ENCODE results near the gene SRXN1. TPM values are rescaled to one million over a fixed set of nuclear protein-coding genes. Genes with fewer than 3 reads are reported as not detected.

The SRXN1 gene
- total RNA-seq, 4 donors from 2014 or later, result 87.9 to 170 (median 128) TPM

GRCh38 chr20:600736-601135 lies 52.3 kb downstream of the SRXN1 start:
- ATAC-seq (no peak), DNase-seq (no peak)
- in situ Hi-C loops (cut with MboI; ENCODE audit: low sequenced_read_pairs in 4 of 4) (no loop called here), intact Hi-C loops (cut with DNase I; ENCODE audit: low total_unique reads) (no loop called here)
- Histone ChIP-seq H3K4me3 (no peak overlapping the region), H3K4me1 (peaks cover 0 to 23% of the 10 kb centered on the region in 2 donors), H3K36me3 (no peaks in the 10 kb centered on the region), H3K27ac (peak overlapping the region in 1 of 4 donors; percentile 6), H3K9me3 (no peaks in the 10 kb centered on the region), H3K27me3 (no peaks in the 10 kb centered on the region)
- TF ChIP-seq POLR2A (IDR thresholded peaks at IDR 0.05), result no peak
- TF ChIP-seq, protein P1, sequence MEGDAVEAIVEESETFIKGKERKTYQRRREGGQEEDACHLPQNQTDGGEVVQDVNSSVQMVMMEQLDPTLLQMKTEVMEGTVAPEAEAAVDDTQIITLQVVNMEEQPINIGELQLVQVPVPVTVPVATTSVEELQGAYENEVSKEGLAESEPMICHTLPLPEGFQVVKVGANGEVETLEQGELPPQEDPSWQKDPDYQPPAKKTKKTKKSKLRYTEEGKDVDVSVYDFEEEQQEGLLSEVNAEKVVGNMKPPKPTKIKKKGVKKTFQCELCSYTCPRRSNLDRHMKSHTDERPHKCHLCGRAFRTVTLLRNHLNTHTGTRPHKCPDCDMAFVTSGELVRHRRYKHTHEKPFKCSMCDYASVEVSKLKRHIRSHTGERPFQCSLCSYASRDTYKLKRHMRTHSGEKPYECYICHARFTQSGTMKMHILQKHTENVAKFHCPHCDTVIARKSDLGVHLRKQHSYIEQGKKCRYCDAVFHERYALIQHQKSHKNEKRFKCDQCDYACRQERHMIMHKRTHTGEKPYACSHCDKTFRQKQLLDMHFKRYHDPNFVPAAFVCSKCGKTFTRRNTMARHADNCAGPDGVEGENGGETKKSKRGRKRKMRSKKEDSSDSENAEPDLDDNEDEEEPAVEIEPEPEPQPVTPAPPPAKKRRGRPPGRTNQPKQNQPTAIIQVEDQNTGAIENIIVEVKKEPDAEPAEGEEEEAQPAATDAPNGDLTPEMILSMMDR (IDR thresholded peaks at IDR 0.05 in 4 of 5, conservative IDR thresholded peaks at IDR 0.05 in 1 of 5), result no peak

DNA sequence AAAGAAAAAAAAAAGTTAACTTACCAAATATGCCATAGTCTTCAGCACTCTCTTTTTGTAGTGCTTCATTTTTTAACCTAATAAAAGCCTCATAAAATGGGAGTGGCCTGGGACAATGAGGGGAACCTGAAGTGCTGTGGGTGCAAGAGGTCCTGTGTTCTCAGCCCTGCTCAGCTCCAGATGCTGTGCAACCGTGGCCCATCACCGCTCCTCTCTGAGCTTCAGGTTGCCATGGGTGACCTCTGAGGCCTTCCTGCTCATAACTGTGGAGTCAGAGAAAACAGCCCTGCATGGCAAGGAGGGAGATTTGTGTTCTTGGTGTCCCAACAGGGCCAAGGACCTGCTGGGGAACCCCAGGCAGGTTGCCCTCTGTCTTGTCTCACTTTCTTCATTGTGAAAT lies 52.9 kb downstream of the SRXN1 start:
- Histone ChIP-seq H3K4me3 (no peak overlapping the region), H3K27me3 (no peaks in the 10 kb centered on the region), H3K9me3 (no peaks in the 10 kb centered on the region), H3K27ac (peak overlapping the region in 1 of 4 donors; percentile 6), H3K36me3 (no peaks in the 10 kb centered on the region), H3K4me1 (peaks cover 0 to 23% of the 10 kb centered on the region in 2 donors)
- no peak for TF ChIP-seq POLR2A (IDR thresholded peaks at IDR 0.05)
- TF ChIP-seq, protein P1 (IDR thresholded peaks at IDR 0.05 in 4 of 5, conservative IDR thresholded peaks at IDR 0.05 in 1 of 5), result no peak
- ATAC-seq, result no peak
- no peak for DNase-seq
- in situ Hi-C loops (cut with MboI; ENCODE audit: low sequenced_read_pairs in 4 of 4) (no loop called here), intact Hi-C loops (cut with DNase I; ENCODE audit: low total_unique reads) (no loop called here)

GRCh38 chr20:598133-598850 lies 54.7 kb downstream of the SRXN1 start:
- in situ Hi-C loops (cut with MboI; ENCODE audit: low sequenced_read_pairs in 4 of 4), result no loop called here
- Histone ChIP-seq H3K27ac (peak overlapping the region in 3 of 4 donors; percentile 45 to 73 (median 47)), H3K9me3 (no peaks in the 10 kb centered on the region)

GRCh38 chr20:597560-597959 lies 55.4 kb downstream of the SRXN1 start:
- TF ChIP-seq POLR2A (IDR thresholded peaks at IDR 0.05), result no peak
- TF ChIP-seq, protein P1 (IDR thresholded peaks at IDR 0.05 in 4 of 5, conservative IDR thresholded peaks at IDR 0.05 in 1 of 5), result no peak
- Histone ChIP-seq H3K4me1 (peaks cover 0 to 13% of the 10 kb centered on the region in 2 donors), H3K4me3 (no peak overlapping the region), H3K9me3 (no peaks in the 10 kb centered on the region), H3K36me3 (no peaks in the 10 kb centered on the region), H3K27me3 (no peaks in the 10 kb centered on the region), H3K27ac (peak overlapping the region in 3 of 4 donors; percentile 45 to 76 (median 73))
- in situ Hi-C loops (cut with MboI; ENCODE audit: low sequenced_read_pairs in 4 of 4) (no loop called here), intact Hi-C loops (cut with DNase I; ENCODE audit: low total_unique reads) (no loop called here)
- DNase-seq (no peak), ATAC-seq (no peak)

More at GRCh38 chr20:598133-598850, 54.7 kb downstream of the SRXN1 start:
- Histone ChIP-seq H3K36me3 (no peaks in the 10 kb centered on the region), H3K4me1 (peaks cover 0 to 16% of the 10 kb centered on the region in 2 donors), H3K27me3 (no peaks in the 10 kb centered on the region), H3K4me3 (no peak overlapping the region)
- no peak for ATAC-seq
- intact Hi-C loops (cut with DNase I; ENCODE audit: low total_unique reads), result no loop called here
- no peak for DNase-seq
- TF ChIP-seq, protein P1 (IDR thresholded peaks at IDR 0.05 in 4 of 5, conservative IDR thresholded peaks at IDR 0.05 in 1 of 5), result no peak
- TF ChIP-seq POLR2A (IDR thresholded peaks at IDR 0.05), result no peak

Other genes with a start within 250 kb of the SRXN1 start
- 10 to 100 TPM; 38.6 to 76.5 (median 62.6) TPM for gene RBCK1, start 244.9 kb downstream of the SRXN1 start, total RNA-seq
- 10 to 100 TPM; 28.9 to 39.0 (median 34.0) TPM for gene TBC1D20, start 190.7 kb downstream of the SRXN1 start, total RNA-seq
- gene CSNK2A1, start 109.4 kb downstream of the SRXN1 start, total RNA-seq, result 100 to 1,000 TPM; 108 to 180 (median 157) TPM
- gene TCF15, start 42.9 kb downstream of the SRXN1 start, total RNA-seq, result 10 to 100 TPM in 1 of 4 donors, 1 to 10 TPM in 3; 3.6 to 10.7 (median 4.1) TPM
- gene SCRT2, start 22.6 kb upstream of the SRXN1 start, total RNA-seq, result not detected
- gene SLC52A3, start 115.3 kb upstream of the SRXN1 start, total RNA-seq, result 1 to 10 TPM in 2 of 4 donors, under 1 TPM in 2; 0.15 to 1.4 (median 0.79) TPM
- 1 to 10 TPM in 3 of 4 donors, under 1 TPM in 1; 0.25 to 6.2 (median 1.9) TPM for gene FAM110A, start 180.5 kb upstream of the SRXN1 start, total RNA-seq